ENCODE results near the gene MLYCD.

DNA sequence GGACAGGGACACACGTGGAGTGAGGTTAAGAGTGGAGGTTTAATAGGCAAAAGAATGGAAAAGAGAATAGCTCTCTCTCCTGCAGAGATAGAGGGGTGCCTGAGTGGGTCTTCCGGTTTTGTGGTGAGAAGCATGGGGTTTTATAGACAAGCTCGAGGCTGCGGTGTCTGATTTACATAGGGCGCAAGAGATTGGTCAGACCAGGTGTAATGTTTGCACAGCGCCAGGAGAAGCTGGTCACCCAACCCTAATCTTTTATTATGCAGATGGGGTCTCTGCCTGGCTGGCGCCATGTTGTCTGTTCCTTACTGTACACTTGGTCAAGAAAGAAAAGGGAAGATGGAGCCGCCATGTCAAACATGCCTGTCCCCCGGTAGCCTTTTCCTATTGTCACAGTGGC, 44.5 kb upstream of the MLYCD start:
- no peak for TF ChIP-seq EZH2 (IDR thresholded peaks at IDR 0.05; ENCODE audit: borderline replicate concordance, low read depth, low read length, poor library complexity, severe bottlenecking)
- TF ChIP-seq, protein P1, sequence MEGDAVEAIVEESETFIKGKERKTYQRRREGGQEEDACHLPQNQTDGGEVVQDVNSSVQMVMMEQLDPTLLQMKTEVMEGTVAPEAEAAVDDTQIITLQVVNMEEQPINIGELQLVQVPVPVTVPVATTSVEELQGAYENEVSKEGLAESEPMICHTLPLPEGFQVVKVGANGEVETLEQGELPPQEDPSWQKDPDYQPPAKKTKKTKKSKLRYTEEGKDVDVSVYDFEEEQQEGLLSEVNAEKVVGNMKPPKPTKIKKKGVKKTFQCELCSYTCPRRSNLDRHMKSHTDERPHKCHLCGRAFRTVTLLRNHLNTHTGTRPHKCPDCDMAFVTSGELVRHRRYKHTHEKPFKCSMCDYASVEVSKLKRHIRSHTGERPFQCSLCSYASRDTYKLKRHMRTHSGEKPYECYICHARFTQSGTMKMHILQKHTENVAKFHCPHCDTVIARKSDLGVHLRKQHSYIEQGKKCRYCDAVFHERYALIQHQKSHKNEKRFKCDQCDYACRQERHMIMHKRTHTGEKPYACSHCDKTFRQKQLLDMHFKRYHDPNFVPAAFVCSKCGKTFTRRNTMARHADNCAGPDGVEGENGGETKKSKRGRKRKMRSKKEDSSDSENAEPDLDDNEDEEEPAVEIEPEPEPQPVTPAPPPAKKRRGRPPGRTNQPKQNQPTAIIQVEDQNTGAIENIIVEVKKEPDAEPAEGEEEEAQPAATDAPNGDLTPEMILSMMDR (conservative IDR thresholded peaks at IDR 0.05; ENCODE audit: low read depth, low read length): no peak

Data from A673 (cell line).